ENCODE data around the gene CCHCR1. TPM values are rescaled to one million over a fixed set of nuclear protein-coding genes. Genes with fewer than 3 reads are reported as not detected.
"Not testable (repeated sequence)": the region's sequence is repeated elsewhere in the genome, so short reads cannot be mapped to it uniquely, and the experiment has no call there.

The CCHCR1 gene
- total RNA-seq, 2 experiments from 2014 or later = 17.5 to 18.2 TPM

DNA sequence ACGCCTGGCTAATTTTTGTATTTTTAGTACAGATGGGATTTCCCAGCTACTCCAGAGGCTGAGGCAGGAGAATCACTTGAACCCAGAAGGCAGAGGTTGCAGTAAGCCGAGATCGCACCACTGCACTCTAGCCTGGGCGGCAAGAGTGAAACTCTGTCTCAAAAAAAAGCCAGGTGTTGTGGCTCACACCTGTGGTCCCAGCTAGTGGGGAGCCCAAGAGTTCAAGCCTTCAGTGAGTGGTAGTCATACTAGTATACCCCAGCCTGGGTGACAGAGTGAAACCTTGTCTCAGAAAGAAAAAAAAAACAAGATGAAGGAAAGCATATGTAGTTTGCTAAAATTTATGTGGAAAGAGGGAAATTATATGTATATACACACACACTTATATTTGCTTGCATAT, 32.9 kb upstream of the CCHCR1 start:
- Histone ChIP-seq H3K4me1 (ENCODE audit: insufficient read depth, low read length) (peaks cover 6% of the 10 kb centered on the region), H3K27me3 (ENCODE audit: control insufficient read depth in 1 of 2, insufficient read depth in 2 of 2, low read length in 2 of 2) (no peaks in the 10 kb centered on the region), H3K36me3 (ENCODE audit: insufficient read depth, low read length) (peaks cover 6% of the 10 kb centered on the region), H3K27ac (ENCODE audit: low read depth in 1 of 2, low read length in 2 of 2) (no peak overlapping the region), H3K4me3 (ENCODE audit: low read length) (no peak overlapping the region), H3K9me3 (ENCODE audit: control insufficient read depth in 1 of 2, insufficient read depth in 1 of 2, low read length in 2 of 2) (no peaks in the 10 kb centered on the region)
- CTCF ChIA-PET = no interaction called here
- Mint-ChIP-seq H3K4me3 (no peak overlapping the region), H3K27ac (no peak overlapping the region), H3K36me3 (ENCODE audit: low read depth) (peaks cover 10% of the 10 kb centered on the region), H3K27me3 (no peaks in the 10 kb centered on the region), H3K9me3 (no peaks in the 10 kb centered on the region), H3K4me1 (ENCODE audit: low read depth) (peaks cover 11% of the 10 kb centered on the region)
- no peak for TF ChIP-seq CTCF (IDR thresholded peaks at IDR 0.05)
- no peak for DNase-seq
- POLR2A ChIA-PET = no interaction called here
- intact Hi-C loops (cut with DNase I, micrococcal nuclease) = no loop called here
- no peak for ATAC-seq (ENCODE audit: poor library complexity)

GRCh38 chr6:31189223-31189622, 31.6 kb upstream of the CCHCR1 start:
- ATAC-seq (ENCODE audit: poor library complexity); intact Hi-C loops (cut with DNase I, micrococcal nuclease): not testable (repeated sequence)

GRCh38 chr6:31187780-31188194, 30.2 kb upstream of the CCHCR1 start:
- Histone ChIP-seq H3K27me3 (ENCODE audit: control insufficient read depth in 1 of 2, insufficient read depth in 2 of 2, low read length in 2 of 2) (no peaks in the 10 kb centered on the region), H3K4me3 (ENCODE audit: low read length) (no peak overlapping the region), H3K36me3 (ENCODE audit: insufficient read depth, low read length) (no peaks in the 10 kb centered on the region), H3K4me1 (ENCODE audit: insufficient read depth, low read length) (no peaks in the 10 kb centered on the region), H3K9me3 (ENCODE audit: control insufficient read depth in 1 of 2, insufficient read depth in 1 of 2, low read length in 2 of 2) (no peaks in the 10 kb centered on the region), H3K27ac (ENCODE audit: low read depth in 1 of 2, low read length in 2 of 2) (no peak overlapping the region)
- no peak overlapping the region for H3K27ac Mint-ChIP-seq
- no peak overlapping the region for H3K4me3 Mint-ChIP-seq
- DNase-seq = no peak
- no peaks in the 10 kb centered on the region for H3K27me3 Mint-ChIP-seq
- ChIA-PET POLR2A (no interaction called here), CTCF (no interaction called here)
- TF ChIP-seq CTCF (IDR thresholded peaks at IDR 0.05) = no peak
- no peaks in the 10 kb centered on the region for H3K36me3 Mint-ChIP-seq (ENCODE audit: low read depth)
- H3K4me1 Mint-ChIP-seq (ENCODE audit: low read depth) = no peaks in the 10 kb centered on the region
- intact Hi-C loops (cut with DNase I, micrococcal nuclease) = no loop called here
- no peaks in the 10 kb centered on the region for H3K9me3 Mint-ChIP-seq
- no peak for ATAC-seq (ENCODE audit: poor library complexity)

More at GRCh38 chr6:31189223-31189622, 31.6 kb upstream of the CCHCR1 start:
- H3K36me3 ChIP-seq (ENCODE audit: insufficient read depth, low read length); H3K4me3 Mint-ChIP-seq; H3K4me3 ChIP-seq (ENCODE audit: low read length); H3K27me3 ChIP-seq (ENCODE audit: control insufficient read depth in 1 of 2, insufficient read depth in 2 of 2, low read length in 2 of 2); H3K4me1 Mint-ChIP-seq (ENCODE audit: low read depth); DNase-seq; H3K27me3 Mint-ChIP-seq; H3K27ac ChIP-seq (ENCODE audit: low read depth in 1 of 2, low read length in 2 of 2); H3K9me3 ChIP-seq (ENCODE audit: control insufficient read depth in 1 of 2, insufficient read depth in 1 of 2, low read length in 2 of 2); H3K36me3 Mint-ChIP-seq (ENCODE audit: low read depth); H3K4me1 ChIP-seq (ENCODE audit: insufficient read depth, low read length); CTCF ChIA-PET; H3K27ac Mint-ChIP-seq; POLR2A ChIA-PET; H3K9me3 Mint-ChIP-seq: not testable (repeated sequence)

- no peaks in the 10 kb centered on the region for H3K27me3 Mint-ChIP-seq
- H3K4me3 Mint-ChIP-seq = no peak overlapping the region
- ATAC-seq (ENCODE audit: poor library complexity) = no peak
- intact Hi-C loops (cut with DNase I, micrococcal nuclease) = no loop called here
- Histone ChIP-seq H3K4me3 (ENCODE audit: low read length) (no peak overlapping the region), H3K36me3 (ENCODE audit: insufficient read depth, low read length) (no peaks in the 10 kb centered on the region), H3K27me3 (ENCODE audit: control insufficient read depth in 1 of 2, insufficient read depth in 2 of 2, low read length in 2 of 2) (no peaks in the 10 kb centered on the region), H3K4me1 (ENCODE audit: insufficient read depth, low read length) (no peaks in the 10 kb centered on the region), H3K9me3 (ENCODE audit: control insufficient read depth in 1 of 2, insufficient read depth in 1 of 2, low read length in 2 of 2) (no peaks in the 10 kb centered on the region), H3K27ac (ENCODE audit: low read depth in 1 of 2, low read length in 2 of 2) (no peak overlapping the region)
- H3K27ac Mint-ChIP-seq = no peak overlapping the region
- POLR2A ChIA-PET = no interaction called here
- CTCF ChIA-PET = no interaction called here
- H3K9me3 Mint-ChIP-seq = no peaks in the 10 kb centered on the region
- no peak for TF ChIP-seq CTCF (IDR thresholded peaks at IDR 0.05)
- no peak for DNase-seq
- H3K4me1 Mint-ChIP-seq (ENCODE audit: low read depth) = no peaks in the 10 kb centered on the region
- H3K36me3 Mint-ChIP-seq (ENCODE audit: low read depth) = no peaks in the 10 kb centered on the region
Observed at GRCh38 chr6:31186052-31186734, 28.6 kb upstream of the CCHCR1 start.

GRCh38 chr6:31185695-31186051, 28.1 kb upstream of the CCHCR1 start:
- intact Hi-C loops (cut with DNase I, micrococcal nuclease); CTCF ChIA-PET; H3K9me3 Mint-ChIP-seq: not testable (repeated sequence)

More at GRCh38 chr6:31185695-31186051, 28.1 kb upstream of the CCHCR1 start:
- H3K36me3 ChIP-seq (ENCODE audit: insufficient read depth, low read length); H3K4me1 Mint-ChIP-seq (ENCODE audit: low read depth); H3K4me3 ChIP-seq (ENCODE audit: low read length); H3K36me3 Mint-ChIP-seq (ENCODE audit: low read depth); DNase-seq; H3K4me3 Mint-ChIP-seq; H3K27me3 ChIP-seq (ENCODE audit: control insufficient read depth in 1 of 2, insufficient read depth in 2 of 2, low read length in 2 of 2); H3K27ac ChIP-seq (ENCODE audit: low read depth in 1 of 2, low read length in 2 of 2); H3K4me1 ChIP-seq (ENCODE audit: insufficient read depth, low read length); ATAC-seq (ENCODE audit: poor library complexity); POLR2A ChIA-PET; H3K27me3 Mint-ChIP-seq; H3K9me3 ChIP-seq (ENCODE audit: control insufficient read depth in 1 of 2, insufficient read depth in 1 of 2, low read length in 2 of 2); H3K27ac Mint-ChIP-seq: not testable (repeated sequence)
